Measurements from ENCODE around the gene HOXA11.

Gene HOXA11

GRCh38 chr7:27205325-27206280 is 20.6 kb upstream of the HOXA11 start:
- DNase-seq (ENCODE audit: low spot score): no peak

GRCh38 chr7:27204851-27205322 is 19.9 kb upstream of the HOXA11 start:
- DNase-seq (ENCODE audit: low spot score): no peak

- no peak for DNase-seq (ENCODE audit: low spot score)
Observed at GRCh38 chr7:27203964-27204594, 19.0 kb upstream of the HOXA11 start.

- DNase-seq (ENCODE audit: low spot score): no peak
Observed at GRCh38 chr7:27203365-27203953, 18.4 kb upstream of the HOXA11 start.

- DNase-seq (ENCODE audit: low spot score): no peak
Observed at GRCh38 chr7:27202862-27203134, 17.8 kb upstream of the HOXA11 start.

- no peak for DNase-seq (ENCODE audit: low spot score)
Observed at GRCh38 chr7:27202018-27202861, 17.2 kb upstream of the HOXA11 start.

- no peak for DNase-seq (ENCODE audit: low spot score)
Observed at GRCh38 chr7:27201580-27202017, 16.6 kb upstream of the HOXA11 start.

GRCh38 chr7:27200761-27201579 is 15.9 kb upstream of the HOXA11 start:
- DNase-seq (ENCODE audit: low spot score): no peak

- DNase-seq (ENCODE audit: low spot score): no peak
Observed at GRCh38 chr7:27199849-27200760, 15.1 kb upstream of the HOXA11 start, which contains the start of gene HOXA13. HOXA13 (minus strand) TSS chr7:27200091; CDS start chr7:27200077, 14 bp downstream.

- no peak for DNase-seq (ENCODE audit: low spot score)
Observed at GRCh38 chr7:27198871-27199801, 14.1 kb upstream of the HOXA11 start.

GRCh38 chr7:27198138-27198841 is 13.3 kb upstream of the HOXA11 start:
- DNase-seq (ENCODE audit: low spot score): no peak

GRCh38 chr7:27197137-27198042 is 12.4 kb upstream of the HOXA11 start:
- DNase-seq (ENCODE audit: low spot score): no peak

GRCh38 chr7:27196287-27196767 is 11.3 kb upstream of the HOXA11 start:
- DNase-seq (ENCODE audit: low spot score): peak; percentile 77

- no peak for DNase-seq (ENCODE audit: low spot score)
Observed at GRCh38 chr7:27194686-27195379, 9.8 kb upstream of the HOXA11 start.

GRCh38 chr7:27194002-27194352 is 8.9 kb upstream of the HOXA11 start:
- no peak for DNase-seq (ENCODE audit: low spot score)

GRCh38 chr7:27193335-27194001 is 8.4 kb upstream of the HOXA11 start:
- no peak for DNase-seq (ENCODE audit: low spot score)
